ENCODE results near the gene ZDHHC23. TPM values are rescaled to one million over a fixed set of nuclear protein-coding genes. Genes with fewer than 3 reads are reported as not detected.

The ZDHHC23 gene
- total and polyA plus RNA-seq, 2 donors (not counting 1 experiment from before 2014, with no cell fraction given): 12.3 to 72.6 TPM

DNA sequence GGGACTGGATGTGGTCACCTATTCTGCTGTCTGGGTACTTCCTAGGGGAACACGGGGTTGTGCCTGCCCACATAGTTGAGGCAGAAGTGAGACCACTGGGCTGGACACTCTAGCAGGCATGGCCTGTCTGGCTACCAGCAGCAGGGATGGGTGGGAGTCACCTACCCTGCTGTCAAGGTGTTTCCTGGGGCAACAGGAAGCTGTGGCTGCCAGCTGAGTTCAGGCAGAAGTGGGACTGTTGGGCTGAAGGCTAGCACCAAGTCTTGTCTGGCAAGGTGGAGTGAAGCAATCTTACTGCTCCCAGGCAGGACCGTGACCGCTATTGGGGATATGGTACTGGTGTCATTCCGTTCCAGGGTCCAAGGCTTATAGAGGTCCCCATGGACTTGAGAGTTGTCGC is 20.3 kb upstream of the ZDHHC23 start:
- H3K27ac ChIP-seq (ENCODE audit: low read length in 2 of 2): no peak overlapping the region
- peaks cover 0 to 6% (median 3%) of the 10 kb centered on the region in 3 donors for H3K9me3 ChIP-seq (ENCODE audit: control extremely low read depth in 1 of 3, control insufficient read depth in 2 of 3, insufficient read depth in 1 of 3, low read length in 2 of 3)
- no peak overlapping the region for H3K27ac Mint-ChIP-seq
- H3K9me3 Mint-ChIP-seq (ENCODE audit: insufficient read depth): peaks cover 18% of the 10 kb centered on the region
- H3K4me1 Mint-ChIP-seq: peaks cover 9% of the 10 kb centered on the region
- H3K4me3 ChIP-seq (ENCODE audit: control extremely low read depth in 1 of 5, extremely low read depth in 1 of 5, insufficient read depth in 1 of 5, low read depth in 2 of 5, low read length in 4 of 5): no peak overlapping the region
- no peaks in the 10 kb centered on the region for H3K36me3 ChIP-seq (replicated peaks in 1 of 2; ENCODE audit: control extremely low read depth in 1 of 2, control insufficient read depth in 1 of 2, extremely low read depth in 1 of 2, insufficient read depth in 2 of 2, low read length in 1 of 2)
- H3K27me3 Mint-ChIP-seq: no peaks in the 10 kb centered on the region
- 19% methylated on average over 3 of the region's 5 CpGs for WGBS (ENCODE audit: insufficient coverage)
- no peak overlapping the region for H2AFZ ChIP-seq (ENCODE audit: insufficient read depth, low read depth, low read length, poor library complexity, severe bottlenecking)
- no peaks in the 10 kb centered on the region for H4K20me1 ChIP-seq (ENCODE audit: control insufficient read depth, insufficient read depth, low read length, poor library complexity, severe bottlenecking)
- no peak for ATAC-seq (ENCODE audit: low read depth)
- CTCF ChIA-PET: interaction anchor here (0.6 kb wide), 2 partner anchors 10 to 801 kb away, joined by 3 read pairs; no protein-coding TSS in a partner anchor
- H3K4me2 ChIP-seq (replicated peaks; ENCODE audit: low read depth, low read length, poor library complexity, severe bottlenecking): no peak overlapping the region
- H3K9ac ChIP-seq (ENCODE audit: low read length): no peak overlapping the region
- H3K79me2 ChIP-seq (ENCODE audit: control insufficient read depth, insufficient read depth, low read length): no peaks in the 10 kb centered on the region
- no peaks in the 10 kb centered on the region for H3K27me3 ChIP-seq (replicated peaks in 1 of 4; ENCODE audit: control extremely low read depth in 1 of 4, control insufficient read depth in 3 of 4, insufficient read depth in 4 of 4, low read length in 3 of 4)
- no peak overlapping the region for H3K4me3 Mint-ChIP-seq
- POLR2A ChIA-PET: no interaction called here
- intact Hi-C loops (cut with micrococcal nuclease): no loop called here
- no peak for DNase-seq
- H3K4me1 ChIP-seq (ENCODE audit: control insufficient read depth in 2 of 2, insufficient read depth in 2 of 2, low read length in 2 of 2): peaks cover 6 to 7% of the 10 kb centered on the region in 2 donors
- no peak for TF ChIP-seq EZH2 (IDR thresholded peaks at IDR 0.05; ENCODE audit: borderline replicate concordance, insufficient read depth, low read depth, low read length, poor library complexity, severe bottlenecking)
- TF ChIP-seq, protein P1, sequence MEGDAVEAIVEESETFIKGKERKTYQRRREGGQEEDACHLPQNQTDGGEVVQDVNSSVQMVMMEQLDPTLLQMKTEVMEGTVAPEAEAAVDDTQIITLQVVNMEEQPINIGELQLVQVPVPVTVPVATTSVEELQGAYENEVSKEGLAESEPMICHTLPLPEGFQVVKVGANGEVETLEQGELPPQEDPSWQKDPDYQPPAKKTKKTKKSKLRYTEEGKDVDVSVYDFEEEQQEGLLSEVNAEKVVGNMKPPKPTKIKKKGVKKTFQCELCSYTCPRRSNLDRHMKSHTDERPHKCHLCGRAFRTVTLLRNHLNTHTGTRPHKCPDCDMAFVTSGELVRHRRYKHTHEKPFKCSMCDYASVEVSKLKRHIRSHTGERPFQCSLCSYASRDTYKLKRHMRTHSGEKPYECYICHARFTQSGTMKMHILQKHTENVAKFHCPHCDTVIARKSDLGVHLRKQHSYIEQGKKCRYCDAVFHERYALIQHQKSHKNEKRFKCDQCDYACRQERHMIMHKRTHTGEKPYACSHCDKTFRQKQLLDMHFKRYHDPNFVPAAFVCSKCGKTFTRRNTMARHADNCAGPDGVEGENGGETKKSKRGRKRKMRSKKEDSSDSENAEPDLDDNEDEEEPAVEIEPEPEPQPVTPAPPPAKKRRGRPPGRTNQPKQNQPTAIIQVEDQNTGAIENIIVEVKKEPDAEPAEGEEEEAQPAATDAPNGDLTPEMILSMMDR (IDR thresholded peaks at IDR 0.05): no peak

DNA sequence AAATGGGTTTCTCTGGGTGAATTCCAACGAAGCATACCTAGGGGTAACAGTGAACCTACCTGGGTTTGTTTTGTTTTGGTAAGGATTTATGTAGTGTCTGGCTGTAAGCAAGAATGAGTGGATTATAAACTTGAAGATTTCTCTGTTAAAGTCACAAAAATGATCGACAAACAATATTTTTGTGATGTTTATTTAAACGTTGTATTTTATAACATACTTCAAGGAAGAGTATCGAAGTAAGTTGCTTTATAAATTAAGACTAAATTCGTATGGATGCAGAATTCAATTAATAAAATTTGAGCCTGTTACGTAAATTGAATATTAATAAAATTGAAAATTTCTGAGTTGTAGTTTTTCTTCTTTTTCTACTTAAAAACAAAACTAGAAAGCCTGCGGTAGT is 982 bp upstream of the ZDHHC23 start:
- Mint-ChIP-seq H3K4me1 (peaks cover 18% of the 10 kb centered on the region), H3K4me3 (peak overlapping the region; percentile 85), H3K9me3 (ENCODE audit: insufficient read depth) (no peaks in the 10 kb centered on the region), H3K27ac (peak overlapping the region; percentile 89), H3K27me3 (no peaks in the 10 kb centered on the region)
- Histone ChIP-seq H2AFZ (ENCODE audit: insufficient read depth, low read depth, low read length, poor library complexity, severe bottlenecking) (peak overlapping the region; percentile 88), H3K27ac (ENCODE audit: low read length in 2 of 2) (peak overlapping the region in 1 of 2 donors; percentile 74), H3K9me3 (ENCODE audit: control extremely low read depth in 1 of 3, control insufficient read depth in 2 of 3, insufficient read depth in 1 of 3, low read length in 2 of 3) (no peaks in the 10 kb centered on the region), H3K4me3 (ENCODE audit: control extremely low read depth in 1 of 5, extremely low read depth in 1 of 5, insufficient read depth in 1 of 5, low read depth in 2 of 5, low read length in 4 of 5) (peak overlapping the region; percentile 47 to 89 (median 81)), H3K4me1 (ENCODE audit: control insufficient read depth in 2 of 2, insufficient read depth in 2 of 2, low read length in 2 of 2) (peaks cover 12 to 14% of the 10 kb centered on the region in 2 donors), H3K79me2 (ENCODE audit: control insufficient read depth, insufficient read depth, low read length) (no peaks in the 10 kb centered on the region), H4K20me1 (ENCODE audit: control insufficient read depth, insufficient read depth, low read length, poor library complexity, severe bottlenecking) (no peaks in the 10 kb centered on the region), H3K36me3 (replicated peaks in 1 of 2; ENCODE audit: control extremely low read depth in 1 of 2, control insufficient read depth in 1 of 2, extremely low read depth in 1 of 2, insufficient read depth in 2 of 2, low read length in 1 of 2) (no peaks in the 10 kb centered on the region), H3K27me3 (replicated peaks in 1 of 4; ENCODE audit: control extremely low read depth in 1 of 4, control insufficient read depth in 3 of 4, insufficient read depth in 4 of 4, low read length in 3 of 4) (no peaks in the 10 kb centered on the region), H3K9ac (ENCODE audit: low read length) (peak overlapping the region; percentile 79), H3K4me2 (replicated peaks; ENCODE audit: low read depth, low read length, poor library complexity, severe bottlenecking) (peak overlapping the region; percentile 93)
- intact Hi-C loops (cut with micrococcal nuclease): loop anchor here (1.0 to 5.0 kb wide), 4 partner anchors 58 to 265 kb away; partner anchors contain the start of genes ATP6V1A, NAA50 and USF3
- ATAC-seq (ENCODE audit: low read depth) (no peak), DNase-seq (no peak)
- ChIA-PET POLR2A (interaction anchor here (0.6 to 0.9 kb wide), 2 partner anchors 59 to 200 kb away, joined by 3 read pairs; partner anchors contain the start of gene ATP6V1A), CTCF (interaction anchor here (1.5 kb wide), 1 partner anchor 202 kb away, joined by 4 read pairs; no protein-coding TSS in a partner anchor)
- TF ChIP-seq, protein P1 (IDR thresholded peaks at IDR 0.05): no peak
- no peak for TF ChIP-seq EZH2 (IDR thresholded peaks at IDR 0.05; ENCODE audit: borderline replicate concordance, insufficient read depth, low read depth, low read length, poor library complexity, severe bottlenecking)
- 93% methylated on average over 1 of the region's 7 CpGs for WGBS (ENCODE audit: insufficient coverage)

Measured in B cell (primary cell).